Measurements from ENCODE around the gene TNFAIP1.

- no peak for TF ChIP-seq CTCF (IDR thresholded peaks at IDR 0.05)
- no peak for TF ChIP-seq POLR2A (IDR thresholded peaks at IDR 0.05)
- no peak for TF ChIP-seq EP300 (IDR thresholded peaks at IDR 0.05)
Measured at GRCh38 chr17:28392491-28392890, 56.9 kb downstream of the TNFAIP1 start.
